Uterus (tissue), 4 donors: ENCODE data around the gene NHLH1. TPM values are rescaled to one million over a fixed set of nuclear protein-coding genes. Genes with fewer than 3 reads are reported as not detected.
A peak's percentile ranks its signal among the peaks of the same experiment; 100 is the strongest.

Source experiments
- DNase-seq, 2 donors: peaks; one replicate each; pipeline ENCODE4 v3.0.0-alpha.2; 2019 to 2020
- H3K27ac ChIP-seq, 2 donors: fragments of 200-600 bp; sonication (generic); 1 replicate in 1 of 2; 2 replicates in 1 of 2; pipeline ENCODE4 v1.5.1; 2016 to 2018
- H3K27me3 ChIP-seq, 2 donors: fragments of 200-600 bp; sonication (generic); one replicate each; pipeline ENCODE4 v1.5.1; 2018 to 2019; ENCODE audit warnings: control low read depth in 1 of 2
- H3K36me3 ChIP-seq, 2 donors: fragments of 200-600 bp; sonication (generic); one replicate each; pipeline ENCODE4 v1.5.1; 2019; ENCODE audit warnings: control low read depth in 1 of 2
- H3K4me1 ChIP-seq, 2 donors: fragments of 200-600 bp; sonication (generic); one replicate each; pipeline ENCODE4 v1.5.1; 2018 to 2019; ENCODE audit warnings: control low read depth in 1 of 2
- H3K4me3 ChIP-seq, 2 donors: fragments of 200-600 bp; sonication (generic); 1 replicate in 1 of 2; 2 replicates in 1 of 2; pipeline ENCODE4 v1.5.1; 2018 to 2019; ENCODE audit warnings: mild to moderate bottlenecking in 1 of 2
- H3K9me3 ChIP-seq, 2 donors: fragments of 200-600 bp; sonication (generic); one replicate each; pipeline ENCODE4 v1.5.1; 2019; ENCODE audit warnings: control low read depth in 1 of 2
- POLR2A ChIP-seq, 2 donors: fragments of 450-650 bp; IDR thresholded peaks; one replicate each; pipeline ENCODE4 v1.6.1; 2016; ENCODE audit warnings: antibody characterized with exemption in 2 of 2, mild to moderate bottlenecking in 1 of 2, moderate library complexity in 1 of 2
- intact Hi-C: fragments of 100-400 bp; cut with DNase I; formaldehyde crosslinking; loops from one replicate; pipeline ENCODE4 v1.15.1; 2023; ENCODE audit warnings: low total_unique reads
- total RNA-seq, 4 donors: library from RNA; depleted of rRNA in 3 of 4; stranded (reverse); fragments of >200 nt in 3 of 4; gene quantifications; one replicate each; pipeline versions ENCODE4 v1.1.0 to v1.2.4, GENCODE V29; 2014 to 2023
- TF ChIP-seq, protein P1 (sequence below), 4 experiments: fragments of 200-600 bp in 2 of 4; fragments of 450-650 bp in 2 of 4; sonication (generic) in 2 of 4; IDR thresholded peaks; one replicate each; pipeline ENCODE4 v1.5.1; 2016 to 2019; ENCODE audit warnings: antibody characterized with exemption in 4 of 4, mild to moderate bottlenecking in 2 of 4, moderate library complexity in 1 of 4
- donor health status: DM: yes; HTN: yes; CAD: no.

Gene NHLH1
- total RNA-seq, 4 donors from 2014 or later, result not detected

DNA sequence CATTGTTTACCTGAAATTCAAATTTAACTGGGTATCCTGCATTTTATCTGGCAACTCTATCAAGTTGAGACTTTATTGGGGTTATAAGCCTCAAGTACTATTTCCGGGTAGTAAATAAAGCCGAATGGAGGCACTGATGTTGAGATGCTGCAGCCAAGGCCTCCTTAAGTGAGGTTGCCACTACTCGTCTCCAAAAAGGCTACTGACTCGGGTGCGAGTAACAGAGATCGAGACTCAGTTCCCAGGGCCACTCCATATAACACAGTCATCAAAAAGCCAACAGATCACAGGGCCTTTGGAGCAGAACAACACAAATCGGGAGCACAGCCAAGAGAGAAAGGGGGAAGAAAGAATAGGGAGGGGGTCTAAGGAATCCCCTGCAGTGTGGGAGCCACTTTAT is 24.3 kb upstream of the NHLH1 start:
- H3K4me1 ChIP-seq, result peaks cover 0 to 6% of the 10 kb centered on the region in 2 donors
- H3K27ac ChIP-seq, result peak overlapping the region; percentile 86 to 96
- no peak for DNase-seq
- no peaks in the 10 kb centered on the region for H3K9me3 ChIP-seq
- no peaks in the 10 kb centered on the region for H3K27me3 ChIP-seq
- intact Hi-C loops, result no loop called here
- H3K4me3 ChIP-seq, result peak overlapping the region; percentile 81 to 96
- no peak for TF ChIP-seq POLR2A (IDR thresholded peaks at IDR 0.05)
- TF ChIP-seq, protein P1, sequence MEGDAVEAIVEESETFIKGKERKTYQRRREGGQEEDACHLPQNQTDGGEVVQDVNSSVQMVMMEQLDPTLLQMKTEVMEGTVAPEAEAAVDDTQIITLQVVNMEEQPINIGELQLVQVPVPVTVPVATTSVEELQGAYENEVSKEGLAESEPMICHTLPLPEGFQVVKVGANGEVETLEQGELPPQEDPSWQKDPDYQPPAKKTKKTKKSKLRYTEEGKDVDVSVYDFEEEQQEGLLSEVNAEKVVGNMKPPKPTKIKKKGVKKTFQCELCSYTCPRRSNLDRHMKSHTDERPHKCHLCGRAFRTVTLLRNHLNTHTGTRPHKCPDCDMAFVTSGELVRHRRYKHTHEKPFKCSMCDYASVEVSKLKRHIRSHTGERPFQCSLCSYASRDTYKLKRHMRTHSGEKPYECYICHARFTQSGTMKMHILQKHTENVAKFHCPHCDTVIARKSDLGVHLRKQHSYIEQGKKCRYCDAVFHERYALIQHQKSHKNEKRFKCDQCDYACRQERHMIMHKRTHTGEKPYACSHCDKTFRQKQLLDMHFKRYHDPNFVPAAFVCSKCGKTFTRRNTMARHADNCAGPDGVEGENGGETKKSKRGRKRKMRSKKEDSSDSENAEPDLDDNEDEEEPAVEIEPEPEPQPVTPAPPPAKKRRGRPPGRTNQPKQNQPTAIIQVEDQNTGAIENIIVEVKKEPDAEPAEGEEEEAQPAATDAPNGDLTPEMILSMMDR (IDR thresholded peaks at IDR 0.05), result no peak
- H3K36me3 ChIP-seq, result no peaks in the 10 kb centered on the region

DNA sequence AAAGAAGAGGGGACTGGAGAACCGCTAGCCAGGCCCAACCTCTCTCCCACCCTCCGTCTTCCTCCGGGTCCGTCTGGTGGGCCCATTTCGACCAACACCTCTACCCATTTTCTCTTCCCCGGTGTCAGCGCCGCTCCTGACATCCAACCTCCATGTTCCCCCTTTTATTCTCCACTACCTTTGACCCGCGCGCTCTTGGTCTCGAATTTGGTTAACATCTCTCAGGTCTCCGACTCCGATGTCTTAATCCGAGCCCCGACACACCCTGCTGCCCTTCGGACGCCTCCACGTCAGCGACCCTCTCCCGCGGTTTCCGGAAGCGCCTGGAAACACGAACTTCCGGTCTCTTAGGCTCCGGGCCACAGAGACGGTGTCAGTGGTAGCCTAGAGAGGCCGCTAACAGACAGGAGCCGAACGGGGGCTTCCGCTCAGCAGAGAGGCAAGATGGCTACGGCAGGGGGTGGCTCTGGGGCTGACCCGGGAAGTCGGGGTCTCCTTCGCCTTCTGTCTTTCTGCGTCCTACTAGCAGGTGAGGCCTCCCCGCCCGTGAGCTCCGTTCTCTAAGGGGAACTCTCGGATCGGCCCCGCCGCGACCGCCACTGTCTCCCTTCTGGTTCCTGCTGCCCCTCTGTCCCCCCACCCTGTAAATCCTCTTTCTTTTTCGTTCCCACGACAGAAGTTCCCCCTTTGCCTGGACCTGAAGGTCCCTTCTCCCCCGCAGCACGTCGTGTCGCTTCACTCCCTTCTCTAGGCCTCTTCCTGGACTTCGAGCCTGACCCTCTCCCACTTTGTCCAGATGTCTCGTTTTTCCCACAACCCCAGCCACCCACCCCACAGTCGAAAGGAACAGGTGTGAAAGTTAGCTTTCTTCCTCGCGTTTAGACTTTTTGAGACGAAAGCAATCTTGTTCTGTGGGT is 23.7 kb upstream of the NHLH1 start, which contains the start of the genes COPA and NCSTN:
TSS of gene COPA (minus strand) at position 298 of the 917 bp plus-strand sequence. CDS start at position 218, 80 bp downstream.
TSS of gene NCSTN (plus strand) at position 431 of the 917 bp plus-strand sequence. CDS start at position 445, 14 bp downstream.
- H3K4me1 ChIP-seq, result peaks cover 0 to 6% of the 10 kb centered on the region in 2 donors
- no peaks in the 10 kb centered on the region for H3K9me3 ChIP-seq
- H3K27me3 ChIP-seq, result no peaks in the 10 kb centered on the region
- H3K27ac ChIP-seq, result peak within 1 kb of the TSS; percentile 86 to 96
- peak; percentile 91 for DNase-seq
- no peaks in the 10 kb centered on the region for H3K36me3 ChIP-seq
- peak; percentile 62 to 80 for TF ChIP-seq POLR2A (IDR thresholded peaks at IDR 0.05)
- TF ChIP-seq, protein P1 (IDR thresholded peaks at IDR 0.05), result peak in 2 of 4 experiments; percentile 9 to 19
- intact Hi-C loops, result no loop called here
- peak within 1 kb of the TSS; percentile 81 to 96 for H3K4me3 ChIP-seq

DNA sequence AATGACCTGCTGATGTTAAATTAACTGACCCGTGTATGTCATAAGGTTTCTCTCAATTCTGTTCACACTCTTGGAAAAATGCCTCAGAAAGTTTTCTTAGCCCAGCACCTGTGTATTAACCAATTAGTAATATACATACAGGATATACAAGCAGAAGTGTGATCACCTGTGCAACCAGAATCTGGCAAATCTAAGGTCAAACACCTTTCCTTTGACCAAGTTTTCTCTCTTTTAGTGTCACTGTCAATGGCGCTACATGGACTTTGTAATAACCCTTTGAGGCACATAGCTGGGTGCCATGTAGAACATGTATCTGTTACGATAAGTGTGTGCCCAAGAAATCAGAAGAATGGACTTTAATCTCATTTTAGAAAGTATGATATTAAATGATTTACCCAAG is 22.6 kb upstream of the NHLH1 start:
- peaks cover 0 to 6% of the 10 kb centered on the region in 2 donors for H3K4me1 ChIP-seq
- H3K9me3 ChIP-seq, result no peaks in the 10 kb centered on the region
- H3K27ac ChIP-seq, result peak overlapping the region in 1 of 2 donors; percentile 96
- H3K4me3 ChIP-seq, result peak overlapping the region in 1 of 2 donors; percentile 81
- intact Hi-C loops, result no loop called here
- TF ChIP-seq, protein P1 (IDR thresholded peaks at IDR 0.05), result no peak
- TF ChIP-seq POLR2A (IDR thresholded peaks at IDR 0.05), result no peak
- no peaks in the 10 kb centered on the region for H3K36me3 ChIP-seq
- no peaks in the 10 kb centered on the region for H3K27me3 ChIP-seq
- no peak for DNase-seq

DNA sequence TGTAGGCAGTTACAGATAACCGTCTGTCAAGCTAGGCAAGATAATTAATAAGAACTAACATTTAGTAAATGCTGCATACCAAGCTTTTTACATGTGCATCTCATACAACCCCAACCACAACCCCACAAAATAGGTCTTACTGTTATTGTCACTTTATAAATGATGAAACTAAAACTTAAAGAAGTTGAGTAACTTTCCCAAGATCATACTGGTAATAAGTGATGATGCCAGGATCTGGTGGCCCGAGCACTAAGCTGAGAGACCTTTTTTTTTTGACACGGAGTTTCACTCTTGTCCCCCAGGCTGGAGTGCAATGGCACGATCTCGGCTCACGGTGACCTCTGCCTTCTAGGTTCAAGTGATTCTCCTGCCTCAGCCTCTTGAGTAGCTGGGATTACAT is 21.9 kb upstream of the NHLH1 start:
- Histone ChIP-seq H3K27ac (no peak overlapping the region), H3K36me3 (no peaks in the 10 kb centered on the region), H3K4me3 (no peak overlapping the region), H3K4me1 (peaks cover 0 to 6% of the 10 kb centered on the region in 2 donors), H3K9me3 (no peaks in the 10 kb centered on the region), H3K27me3 (no peaks in the 10 kb centered on the region)
- intact Hi-C loops, result no loop called here
- no peak for TF ChIP-seq POLR2A (IDR thresholded peaks at IDR 0.05)
- TF ChIP-seq, protein P1 (IDR thresholded peaks at IDR 0.05), result no peak
- no peak for DNase-seq

DNA sequence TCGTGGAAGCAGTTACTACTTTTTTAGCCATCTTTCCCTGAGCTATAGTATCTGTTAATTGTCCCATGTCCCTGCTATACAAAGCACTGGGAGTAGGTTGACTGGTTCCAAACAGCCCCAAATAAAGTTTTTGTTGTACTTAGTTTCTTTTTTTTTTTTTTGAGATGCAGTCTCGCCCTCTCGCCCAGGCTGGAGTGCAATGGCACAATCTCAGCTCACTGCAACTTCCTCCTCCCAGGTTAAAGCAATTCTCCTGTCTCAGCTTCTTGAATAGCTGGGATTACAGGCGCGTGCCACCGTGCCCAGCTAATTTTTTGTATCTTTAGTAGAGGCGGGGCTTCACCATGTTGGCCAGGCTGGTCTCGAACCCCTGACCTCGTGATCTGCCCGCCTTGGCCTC is 20.4 kb upstream of the NHLH1 start:
- Histone ChIP-seq H3K9me3 (no peaks in the 10 kb centered on the region), H3K27me3 (no peaks in the 10 kb centered on the region), H3K4me1 (peaks cover 0 to under 1% of the 10 kb centered on the region in 2 donors), H3K27ac (no peak overlapping the region), H3K36me3 (no peaks in the 10 kb centered on the region), H3K4me3 (no peak overlapping the region)
- intact Hi-C loops, result no loop called here
- no peak for DNase-seq
- TF ChIP-seq, protein P1 (IDR thresholded peaks at IDR 0.05), result no peak
- TF ChIP-seq POLR2A (IDR thresholded peaks at IDR 0.05), result no peak
